GM08714 (cell line): ENCODE results near the gene GIT2.
"Not testable (repeated sequence)": the region's sequence is repeated elsewhere in the genome, so short reads cannot be mapped to it uniquely, and the experiment has no call there.

ENCODE experiments used
- H3K4me3 ChIP-seq: fragments of 200-500 bp; sonication (Bioruptor generic); 2 replicates; pipeline ENCODE4 v1.5.1; 2014; ENCODE audit warnings: mild to moderate bottlenecking, low read length, inconsistent platforms
- ZNF274 ChIP-seq: IDR thresholded peaks from 2 replicates; pipeline ENCODE4 v1.6.1; 2012; ENCODE audit warnings: mild to moderate bottlenecking, low read depth, low read length

The GIT2 gene

DNA sequence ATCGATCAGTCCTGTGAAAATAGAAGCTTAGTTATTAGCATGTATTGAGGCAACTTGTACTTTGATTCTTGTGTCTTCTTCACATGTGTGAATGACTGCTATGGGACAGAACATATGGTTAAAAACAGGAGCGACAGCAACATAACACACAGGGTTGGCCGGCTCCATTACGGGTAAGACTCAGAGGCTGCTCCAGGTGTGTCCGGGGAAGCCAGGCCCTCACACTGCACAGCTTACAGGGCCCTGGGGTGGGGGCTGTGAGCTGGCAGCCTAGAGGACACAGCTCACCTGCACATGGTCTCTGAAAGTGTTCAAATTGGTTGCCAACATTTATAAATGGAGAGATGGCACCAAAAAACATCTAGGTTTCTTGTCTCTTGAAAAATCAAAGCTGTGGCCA is 65.0 kb downstream of the GIT2 start:
- TF ChIP-seq ZNF274: no peak
- no peak overlapping the region for H3K4me3 ChIP-seq

DNA sequence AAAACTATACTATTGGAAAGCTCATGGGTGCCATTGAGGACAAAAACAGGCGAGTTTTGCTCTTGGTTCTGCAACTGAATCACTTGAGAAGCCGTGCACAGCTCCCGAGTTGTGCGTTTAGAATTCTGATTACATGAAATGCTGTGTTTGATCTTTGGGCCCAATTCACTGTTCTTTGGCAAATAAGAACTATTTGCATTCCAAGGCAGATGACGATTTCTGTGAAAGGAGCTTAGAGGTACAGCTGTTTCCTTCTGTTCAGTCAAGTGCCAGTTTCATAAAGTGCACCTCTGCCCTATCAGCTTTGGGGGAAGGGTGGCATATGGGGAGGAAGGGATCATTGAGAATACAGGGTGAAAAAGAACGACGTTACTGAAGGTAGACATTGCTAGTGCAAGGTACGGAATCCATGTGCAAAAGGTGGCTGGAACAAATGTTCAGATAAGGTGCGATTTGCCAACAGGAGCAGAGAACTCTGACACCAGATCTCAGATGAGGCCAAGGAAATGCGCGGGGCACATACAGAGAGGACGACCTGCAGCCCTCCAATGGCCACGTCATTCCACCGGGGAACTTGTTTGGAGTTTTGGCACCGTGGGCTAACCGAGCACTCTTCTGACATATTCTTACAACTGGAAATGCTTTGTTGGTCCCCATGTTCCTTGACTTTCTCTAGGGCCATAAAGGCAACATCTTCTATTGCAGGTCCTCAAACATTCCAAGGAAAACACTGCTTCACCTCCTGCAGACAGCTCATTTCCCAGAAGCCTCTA is 66.0 kb downstream of the GIT2 start:
- no peak for TF ChIP-seq ZNF274
- no peak overlapping the region for H3K4me3 ChIP-seq

DNA sequence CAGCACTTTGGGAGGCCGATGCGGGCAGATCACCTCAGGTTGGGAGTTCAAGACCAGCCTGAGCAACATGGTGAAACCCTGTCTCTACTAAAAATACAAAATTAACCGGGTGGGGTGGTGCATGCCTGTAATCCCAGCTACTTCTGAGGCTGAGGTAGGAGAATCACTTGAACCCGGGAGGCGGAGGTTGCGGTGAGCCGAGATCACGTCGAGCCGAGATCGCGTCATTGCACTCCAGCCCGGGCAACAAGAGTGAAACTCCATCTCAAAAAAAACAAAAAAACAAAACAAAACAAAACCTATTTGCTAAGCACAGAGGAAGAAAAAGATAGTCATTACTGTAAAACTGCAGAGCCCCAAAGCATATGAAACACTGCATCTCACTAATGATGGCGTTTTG is 66.8 kb downstream of the GIT2 start:
- not testable (repeated sequence) for H3K4me3 ChIP-seq

DNA sequence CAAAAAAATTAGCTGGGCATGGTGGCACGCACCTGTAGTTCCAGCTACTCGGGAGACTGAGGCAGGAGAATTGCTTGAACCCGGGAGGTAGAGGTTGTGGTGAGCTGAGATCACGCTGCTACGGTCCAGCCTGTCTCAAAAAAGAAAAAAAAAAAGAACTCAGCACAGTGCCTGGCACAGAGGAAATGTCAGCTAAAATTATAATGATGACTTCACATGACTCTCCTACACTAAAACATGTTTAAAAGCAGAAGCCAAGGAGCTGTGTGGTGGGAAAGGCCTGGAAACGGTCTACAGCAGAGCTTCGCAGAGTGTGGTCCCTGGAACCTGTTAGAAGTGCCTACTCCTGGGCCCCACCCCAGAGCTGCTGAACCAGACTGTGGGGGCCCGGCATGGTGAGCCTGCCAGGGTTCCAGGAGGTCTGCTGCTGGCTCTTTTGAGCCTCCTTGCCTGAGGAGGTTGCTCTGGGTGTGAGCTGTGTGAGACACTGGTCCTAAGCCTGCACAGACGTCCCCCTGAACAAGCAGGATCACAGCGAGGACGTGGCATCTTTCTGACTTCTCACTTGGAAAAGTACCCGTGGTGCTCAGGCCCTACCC is 68.0 kb downstream of the GIT2 start:
- no peak for TF ChIP-seq ZNF274
- no peak overlapping the region for H3K4me3 ChIP-seq

DNA sequence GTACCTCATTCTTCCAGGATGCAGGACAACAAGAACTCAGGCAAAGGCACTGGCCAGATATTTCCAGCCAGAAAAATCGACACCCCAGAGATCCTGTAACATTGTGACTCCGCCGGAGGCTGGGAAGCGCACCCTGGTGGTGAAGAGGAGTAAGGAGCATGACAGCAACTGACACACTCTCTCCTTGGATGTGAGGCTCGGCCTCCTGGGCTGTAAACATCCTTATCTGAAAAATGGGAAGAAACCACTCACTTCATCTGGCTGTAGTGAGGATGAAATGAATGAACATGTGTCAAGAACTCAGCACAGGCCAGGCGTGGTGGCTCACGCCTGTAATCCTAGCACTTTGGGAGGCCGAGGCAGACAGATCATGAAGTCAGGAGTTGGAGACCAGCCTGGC is 68.5 kb downstream of the GIT2 start:
- TF ChIP-seq ZNF274: no peak
- H3K4me3 ChIP-seq: no peak overlapping the region

DNA sequence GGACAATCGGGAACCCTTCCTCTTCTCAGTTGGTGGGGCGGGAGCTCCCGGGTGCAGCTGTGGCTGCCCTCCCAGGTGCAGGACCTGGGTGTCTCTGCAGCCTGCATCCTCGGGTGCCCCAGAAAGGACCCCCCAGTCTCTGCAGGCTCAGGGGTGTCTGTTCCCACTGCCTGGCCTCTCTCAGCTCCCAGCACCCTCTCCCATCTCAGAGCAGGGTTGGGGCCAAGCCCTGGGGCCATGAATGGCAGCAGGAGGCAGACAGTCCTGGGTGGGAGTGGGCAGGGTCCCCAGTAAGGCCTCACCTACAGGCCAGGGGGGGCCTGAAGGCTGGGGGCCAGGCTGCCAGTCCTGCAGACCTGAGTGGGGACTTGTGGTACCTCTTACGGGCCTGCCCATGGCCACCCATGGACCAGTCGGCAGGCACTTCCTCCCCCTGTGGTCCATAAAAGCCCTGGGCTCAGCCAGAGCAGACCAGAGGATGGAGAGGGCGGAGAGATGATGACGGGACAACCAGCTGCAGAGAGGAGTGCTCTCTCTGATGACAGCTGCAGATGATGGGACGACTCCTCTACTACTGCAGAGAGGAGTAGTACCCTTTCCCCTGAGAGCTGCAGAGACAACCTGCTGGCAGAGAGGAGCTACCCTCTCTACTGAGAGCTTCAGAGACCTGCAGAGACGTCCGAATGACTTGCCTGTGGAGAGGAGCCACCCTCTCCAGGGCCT is 69.5 kb downstream of the GIT2 start:
- TF ChIP-seq ZNF274: no peak
- H3K4me3 ChIP-seq: no peak overlapping the region

DNA sequence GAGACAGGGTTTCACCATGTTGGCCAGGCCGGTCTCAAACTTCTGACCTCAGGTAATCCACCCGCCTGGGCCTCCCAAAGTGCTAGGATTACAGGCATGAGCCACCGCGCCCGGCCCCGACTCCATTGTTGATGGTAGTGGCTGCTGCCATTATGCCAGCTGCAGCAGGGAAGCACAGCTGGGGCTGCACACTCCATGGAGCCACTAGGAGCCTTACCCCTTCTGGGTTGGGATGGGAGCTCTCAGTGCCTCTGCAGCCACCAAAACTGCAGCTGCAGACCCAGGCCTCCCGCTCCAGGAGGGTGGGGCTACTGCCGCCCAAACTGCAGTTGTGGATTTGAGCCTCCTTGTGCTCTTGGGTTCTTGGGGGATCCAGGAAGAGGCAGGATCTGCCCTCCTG is 70.2 kb downstream of the GIT2 start:
- H3K4me3 ChIP-seq: no peak overlapping the region
- TF ChIP-seq ZNF274: no peak

DNA sequence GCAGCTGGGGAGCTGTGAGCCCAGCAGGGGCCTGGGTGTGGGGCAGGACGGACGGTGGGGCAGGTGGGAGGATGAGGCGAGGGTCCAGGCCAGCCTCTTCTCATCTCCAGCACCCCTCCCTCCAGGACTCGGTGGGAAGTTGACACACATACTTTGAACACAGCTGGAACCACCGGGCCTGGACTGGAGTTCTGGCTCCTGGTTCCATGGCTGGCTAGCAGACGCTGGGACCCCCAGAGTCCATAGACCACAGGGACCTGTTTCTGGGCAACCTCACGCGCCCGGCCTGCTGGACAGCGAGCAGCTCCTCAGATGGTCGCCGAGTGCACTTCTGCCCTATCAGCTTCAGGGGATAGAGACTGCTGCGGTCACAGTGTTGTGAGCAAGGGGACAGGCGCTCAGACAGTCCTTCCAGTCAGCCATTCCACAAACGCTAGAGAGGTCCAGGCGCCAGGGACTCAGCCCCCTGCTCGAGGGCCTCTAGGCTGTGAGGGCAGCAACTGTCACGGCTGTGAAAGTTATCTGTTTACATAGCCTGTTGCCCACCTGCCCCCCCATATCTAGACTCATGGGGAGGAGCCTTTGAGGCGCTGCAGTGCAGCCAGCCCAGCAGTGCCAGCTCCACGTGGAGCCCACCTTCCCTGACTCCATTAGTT is 70.9 kb downstream of the GIT2 start:
- no peak overlapping the region for H3K4me3 ChIP-seq
- TF ChIP-seq ZNF274: no peak

DNA sequence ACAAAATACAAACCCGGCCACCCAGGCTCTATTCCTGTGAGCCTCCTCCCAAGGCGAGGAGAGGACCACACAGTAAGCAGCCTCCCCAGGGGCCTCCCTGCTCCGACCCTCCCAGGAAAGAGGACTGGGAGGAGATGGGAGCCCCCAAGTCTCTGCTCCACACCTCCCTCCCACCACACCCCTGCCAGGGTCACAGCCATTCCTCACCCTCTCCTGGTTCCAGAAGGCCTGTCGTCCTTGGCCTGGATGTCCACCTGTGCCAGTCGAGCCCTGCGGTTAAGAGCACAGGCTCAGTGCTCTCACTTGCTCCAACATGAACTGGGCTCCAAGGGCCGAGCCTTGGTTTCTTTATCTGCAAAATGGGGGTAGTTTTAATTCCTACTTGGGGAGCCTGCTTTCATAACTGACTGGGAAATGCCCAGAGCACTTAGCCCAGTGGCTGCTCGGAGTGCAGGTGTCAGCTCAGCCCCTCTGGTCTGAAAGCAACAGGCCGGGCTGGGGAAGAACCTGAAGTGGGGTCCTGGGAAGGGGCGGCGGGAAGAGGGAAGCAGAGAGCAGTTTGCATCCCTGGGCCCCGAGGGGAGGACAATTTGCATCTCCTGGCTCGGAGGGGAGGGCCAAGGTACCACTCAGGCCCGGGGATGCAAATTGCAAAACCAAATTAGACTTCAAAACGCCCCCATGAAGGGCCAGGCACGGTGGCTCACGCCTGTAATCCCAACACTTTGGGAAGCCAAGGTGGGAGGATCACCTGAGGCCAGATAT is 72.5 kb downstream of the GIT2 start:
- TF ChIP-seq ZNF274: no peak
- H3K4me3 ChIP-seq: no peak overlapping the region

DNA sequence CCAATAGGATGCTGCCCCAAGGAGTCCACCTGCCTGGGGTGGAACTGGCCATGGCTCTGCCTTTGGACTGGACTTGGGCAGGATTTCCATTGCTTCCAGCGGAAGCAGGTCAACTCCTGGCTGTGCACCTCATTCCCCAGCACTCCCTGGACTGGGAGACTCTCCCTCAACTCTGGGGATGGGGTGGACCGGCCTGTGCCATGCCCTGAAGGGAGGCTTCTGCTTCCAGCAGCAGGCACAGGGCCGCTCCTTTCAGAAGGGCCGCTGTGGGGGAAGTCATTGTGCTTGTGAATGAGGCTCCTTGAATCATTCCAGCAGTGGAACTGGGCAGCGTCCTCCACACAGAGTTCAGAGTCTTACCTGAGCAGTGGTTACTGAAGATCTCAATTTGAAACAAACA is 73.1 kb downstream of the GIT2 start:
- TF ChIP-seq ZNF274: no peak
- no peak overlapping the region for H3K4me3 ChIP-seq

DNA sequence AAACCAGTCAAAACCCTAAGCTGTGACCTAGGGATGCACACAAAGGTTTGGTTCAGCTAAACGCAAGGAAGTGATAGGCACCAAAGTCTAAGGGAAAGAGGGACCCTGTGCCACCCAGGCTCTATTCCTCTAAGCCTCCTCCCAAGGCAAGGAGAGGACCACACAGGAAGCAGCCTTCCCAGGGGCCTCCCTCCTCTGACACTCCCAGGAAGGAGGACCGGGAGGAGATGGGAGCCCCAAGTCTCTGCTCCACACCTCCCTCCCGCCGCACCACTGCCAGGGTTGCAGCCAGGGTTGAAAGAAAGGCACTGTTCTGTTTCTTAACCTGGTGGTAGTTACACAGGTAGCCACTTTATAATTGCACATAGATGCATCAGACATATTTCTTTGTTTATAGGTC is 74.2 kb downstream of the GIT2 start:
- no peak overlapping the region for H3K4me3 ChIP-seq
- TF ChIP-seq ZNF274: no peak

DNA sequence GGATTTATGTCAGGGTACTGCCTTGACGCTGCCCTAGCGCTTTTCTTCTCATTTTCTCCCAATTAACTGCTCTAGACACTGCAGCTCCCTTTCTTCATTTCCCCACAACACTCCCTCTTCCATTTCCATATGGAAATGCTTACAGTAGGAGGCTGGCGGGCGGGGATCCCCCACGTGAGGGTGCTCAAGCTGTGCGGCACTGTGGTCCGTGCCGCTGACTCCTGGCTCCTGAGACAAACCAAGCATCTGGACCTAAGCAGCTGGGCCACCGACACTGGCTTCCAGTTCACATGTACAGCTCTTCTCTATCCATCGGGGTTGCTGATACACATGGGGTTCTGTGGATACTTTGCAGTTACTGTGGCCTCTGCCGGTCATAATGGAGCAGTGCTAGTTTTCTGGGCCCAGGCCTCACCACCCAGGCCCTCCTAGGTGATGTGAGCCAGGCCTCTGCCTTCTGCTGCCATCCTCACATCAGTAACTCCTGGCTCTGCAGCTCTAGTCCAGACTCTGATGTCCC is 75.8 kb downstream of the GIT2 start:
- no peak for TF ChIP-seq ZNF274
- no peak overlapping the region for H3K4me3 ChIP-seq

DNA sequence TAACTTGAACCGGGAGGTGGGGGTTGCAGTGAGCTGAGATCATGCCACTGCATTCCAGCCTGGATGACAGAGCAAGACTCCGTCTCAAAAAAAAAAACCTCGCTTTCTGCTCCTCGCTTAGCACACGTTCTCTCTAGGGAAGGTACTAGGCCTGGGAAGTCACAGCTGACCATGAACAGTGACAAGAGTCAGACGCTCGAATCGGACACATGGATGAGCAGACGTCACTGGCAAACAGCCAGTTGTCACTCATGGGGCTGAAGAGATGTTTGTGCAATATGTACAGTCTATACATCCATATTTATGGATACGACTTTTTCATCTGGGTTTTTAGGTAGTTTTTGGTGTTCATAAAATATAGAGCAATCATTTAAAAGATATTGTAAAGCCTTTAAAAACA is 76.7 kb downstream of the GIT2 start:
- H3K4me3 ChIP-seq: no peak overlapping the region
- TF ChIP-seq ZNF274: no peak

DNA sequence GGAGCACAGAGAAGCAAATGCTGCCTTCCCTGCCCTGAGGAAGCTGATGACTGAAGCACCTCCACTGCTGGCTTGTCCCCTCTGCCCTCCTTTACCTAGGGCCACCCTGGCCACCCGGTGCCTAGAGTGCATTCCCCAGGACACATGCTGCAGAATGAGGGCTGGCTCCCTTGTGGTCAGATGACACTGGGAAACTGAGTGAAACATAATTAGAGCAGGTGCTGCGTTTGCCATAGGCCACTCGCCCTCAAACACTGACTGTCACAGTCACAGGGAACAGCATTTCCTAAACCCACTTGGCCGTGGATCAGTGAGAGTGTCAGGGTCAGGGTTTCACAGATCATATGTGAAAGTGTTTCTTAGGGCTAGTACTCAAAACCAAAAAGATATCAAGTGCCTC is 80.1 kb downstream of the GIT2 start:
- no peak overlapping the region for H3K4me3 ChIP-seq
- TF ChIP-seq ZNF274: no peak
